ENCODE data around the gene PPP1R12B.
"Not testable (repeated sequence)": the region's sequence is repeated elsewhere in the genome, so short reads cannot be mapped to it uniquely, and the experiment has no call there.

Gene PPP1R12B

DNA sequence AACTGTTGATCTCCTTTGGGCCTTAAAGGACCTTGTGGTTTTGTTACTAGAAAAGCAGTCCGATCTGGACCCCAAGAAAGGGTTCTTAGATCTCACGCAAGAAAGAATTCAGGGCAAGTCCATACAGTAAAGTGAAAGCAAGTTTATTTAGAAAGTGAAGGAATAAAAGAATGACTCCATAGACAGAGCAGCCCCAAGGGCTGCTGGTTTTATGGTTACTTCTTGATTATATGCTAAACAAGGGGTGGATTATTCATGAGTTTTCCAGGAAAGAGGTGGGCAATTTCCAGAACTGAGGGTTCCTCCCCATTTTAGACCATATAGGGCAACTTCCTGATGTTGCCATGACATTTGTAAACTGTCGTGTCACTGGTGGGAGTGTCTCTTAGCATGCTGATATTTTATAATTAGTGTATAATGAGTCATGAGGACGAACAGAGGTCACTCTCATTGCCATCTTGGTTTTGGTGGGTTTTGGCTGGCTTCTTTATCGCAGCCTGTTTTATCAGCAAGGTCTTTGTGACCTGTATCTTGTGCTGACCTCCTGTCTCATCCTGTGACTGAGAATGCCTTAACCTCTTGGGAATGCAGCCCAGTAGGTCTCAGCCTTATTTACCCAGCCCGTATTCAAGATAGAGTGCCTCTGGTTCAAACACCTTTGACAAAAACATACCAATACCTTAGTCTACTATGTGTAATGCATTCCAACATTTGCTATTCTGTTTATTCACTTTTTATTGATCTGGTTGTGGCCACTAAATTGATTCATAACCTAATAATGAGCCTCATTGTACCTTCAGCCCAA lies 183.5 kb downstream of the PPP1R12B start:
- DNase-seq (ENCODE audit: low read depth in 2 of 2) = not testable (repeated sequence)

GRCh38 chr1:202539166-202539574 lies 190.7 kb downstream of the PPP1R12B start:
- peak; percentile 67 to 74 for DNase-seq (ENCODE audit: low read depth in 2 of 2)

DNA sequence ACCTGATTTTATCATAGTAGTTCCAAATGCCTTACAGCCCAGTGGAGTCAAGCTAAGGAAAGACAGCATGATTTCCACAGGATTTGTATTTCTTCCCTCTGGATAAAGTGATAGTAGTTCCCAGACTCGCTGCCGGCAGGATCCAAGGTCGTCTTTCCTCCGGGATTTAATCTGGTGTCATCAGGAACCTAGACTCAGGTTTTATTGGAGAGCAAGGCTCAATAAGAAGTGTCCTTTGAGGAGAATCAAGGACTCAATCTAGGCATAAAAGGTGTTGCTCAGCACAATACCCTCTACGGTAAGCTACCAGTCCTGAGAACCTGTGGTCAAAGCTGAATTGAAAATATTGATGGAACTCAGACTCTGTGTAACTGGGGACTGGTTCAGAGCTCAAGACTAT lies 191.1 kb downstream of the PPP1R12B start:
- not testable (repeated sequence) for DNase-seq (ENCODE audit: low read depth in 2 of 2)

- no peak for DNase-seq (ENCODE audit: low read depth in 2 of 2)
These were observed 191.5 kb downstream of the PPP1R12B start for GRCh38 chr1:202540014-202540413.

- DNase-seq (ENCODE audit: low read depth in 2 of 2) = no peak
These were observed 191.9 kb downstream of the PPP1R12B start for GRCh38 chr1:202540448-202540847.

GRCh38 chr1:202540858-202541257 lies 192.4 kb downstream of the PPP1R12B start:
- DNase-seq (ENCODE audit: low read depth in 2 of 2) = not testable (repeated sequence)

GRCh38 chr1:202542415-202542814 lies 193.9 kb downstream of the PPP1R12B start:
- DNase-seq (ENCODE audit: low read depth in 2 of 2) = not testable (repeated sequence)

- not testable (repeated sequence) for DNase-seq (ENCODE audit: low read depth in 2 of 2)
These were observed 195.0 kb downstream of the PPP1R12B start for GRCh38 chr1:202543537-202543936.

GRCh38 chr1:202544766-202545449 lies 196.4 kb downstream of the PPP1R12B start:
- DNase-seq (ENCODE audit: low read depth in 2 of 2) = not testable (repeated sequence)

GRCh38 chr1:202545647-202546303 lies 197.3 kb downstream of the PPP1R12B start:
- not testable (repeated sequence) for DNase-seq (ENCODE audit: low read depth in 2 of 2)

DNA sequence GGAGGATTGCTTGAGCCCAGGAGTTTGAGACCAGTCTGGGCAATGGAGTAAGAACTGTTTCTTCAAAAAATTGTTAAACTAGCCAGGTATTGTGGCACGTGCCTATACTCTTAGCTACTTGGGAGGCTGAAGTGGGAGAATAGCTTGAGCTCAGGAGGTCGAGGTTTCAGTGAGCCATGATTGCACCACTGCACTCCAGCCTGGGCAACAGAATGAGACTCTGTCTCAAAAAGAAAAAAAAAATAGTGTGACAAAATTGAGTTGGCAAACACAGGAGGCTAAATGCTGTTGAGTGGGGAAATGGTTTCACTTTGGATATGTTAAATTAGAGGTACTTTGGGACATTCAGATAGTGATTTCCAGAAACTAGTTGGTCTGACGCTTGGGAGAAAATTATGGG lies 197.9 kb downstream of the PPP1R12B start:
- DNase-seq (ENCODE audit: low read depth in 2 of 2) = not testable (repeated sequence)

DNA sequence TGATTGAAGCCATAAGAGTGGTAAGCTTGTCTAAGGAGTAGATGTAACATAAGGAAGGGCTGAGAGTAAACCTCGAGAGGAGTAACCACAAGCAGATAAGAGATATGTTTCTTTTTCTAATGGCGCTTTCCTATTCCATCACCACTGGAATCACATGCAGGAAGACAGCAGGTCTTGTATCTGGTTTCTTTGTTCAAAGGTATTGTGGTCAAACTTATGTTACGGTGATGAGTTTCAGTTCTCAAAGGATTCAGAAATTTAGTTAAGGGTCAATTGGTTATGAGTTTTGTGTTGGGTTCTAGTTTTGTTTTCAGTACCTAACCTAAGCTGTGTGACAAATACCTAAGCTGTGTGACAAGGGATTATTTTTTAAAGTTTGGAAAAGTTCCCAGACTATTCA lies 198.3 kb downstream of the PPP1R12B start:
- not testable (repeated sequence) for DNase-seq (ENCODE audit: low read depth in 2 of 2)

DNA sequence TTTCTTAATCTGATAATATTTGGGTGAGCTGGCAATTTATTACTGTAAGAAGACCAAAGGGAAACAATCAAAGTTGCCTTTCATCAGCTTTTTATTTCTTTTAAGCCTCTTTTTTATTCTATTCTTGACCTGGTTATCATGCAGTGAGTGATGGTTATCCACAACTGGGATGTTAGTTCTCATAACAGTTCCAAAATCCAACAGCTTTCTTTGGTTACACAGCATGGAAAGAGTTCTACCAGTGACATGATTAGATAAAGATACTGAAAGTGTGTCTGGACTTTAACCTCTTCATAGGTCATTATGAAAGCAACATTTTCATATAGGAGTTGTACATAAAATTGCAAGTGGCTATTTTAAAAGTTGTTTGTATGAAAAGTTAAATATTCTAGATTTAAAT lies 198.7 kb downstream of the PPP1R12B start:
- no peak for DNase-seq (ENCODE audit: low read depth in 2 of 2)

- not testable (repeated sequence) for DNase-seq (ENCODE audit: low read depth in 2 of 2)
These were observed 201.6 kb downstream of the PPP1R12B start for GRCh38 chr1:202550088-202550487.

- DNase-seq (ENCODE audit: low read depth in 2 of 2) = peak in 1 of 2 experiments; percentile 21
These were observed 203.2 kb downstream of the PPP1R12B start for GRCh38 chr1:202551683-202552082.

- not testable (repeated sequence) for DNase-seq (ENCODE audit: low read depth in 2 of 2)
These were observed 204.1 kb downstream of the PPP1R12B start for GRCh38 chr1:202552615-202553014.

DNA sequence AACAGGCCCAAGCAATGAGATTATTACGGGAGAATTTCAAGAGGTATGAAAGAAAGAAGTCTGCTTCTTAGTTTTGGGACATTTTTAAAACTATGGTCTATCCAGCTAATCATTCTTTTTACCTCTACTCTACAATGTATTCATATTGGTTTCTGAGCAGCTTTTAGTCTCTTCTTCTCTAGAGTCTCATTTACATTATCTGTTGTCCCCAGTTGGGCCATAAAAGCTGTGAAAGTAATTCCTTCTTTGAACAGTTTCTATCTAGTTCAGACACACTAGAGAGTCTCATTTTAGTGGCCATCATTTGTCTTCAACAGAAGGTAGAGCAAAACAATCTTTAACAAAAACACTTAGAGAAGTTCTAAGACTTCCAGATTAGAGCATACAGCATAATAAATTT lies 204.6 kb downstream of the PPP1R12B start:
- DNase-seq (ENCODE audit: low read depth in 2 of 2) = not testable (repeated sequence)

GRCh38 chr1:202553560-202554038 lies 205.1 kb downstream of the PPP1R12B start:
- DNase-seq (ENCODE audit: low read depth in 2 of 2) = no peak

DNA sequence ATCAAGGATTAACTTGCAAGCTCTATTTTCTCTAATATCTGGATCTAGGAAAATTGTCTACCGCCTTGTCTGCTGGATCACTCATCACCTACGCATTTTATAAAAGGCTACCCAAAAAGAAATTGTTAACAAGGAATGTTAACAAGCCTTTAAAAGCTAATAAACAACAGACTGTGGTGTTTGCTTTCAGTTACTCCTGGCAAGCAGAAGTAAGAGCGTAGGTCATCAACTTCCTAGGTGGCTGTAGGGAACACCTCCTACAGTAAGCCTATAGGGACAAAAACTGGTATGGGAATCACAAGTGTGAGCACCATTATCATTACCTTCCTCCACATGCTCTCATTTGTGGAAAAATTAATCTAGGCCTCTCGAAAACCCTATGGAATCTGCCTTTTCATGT lies 206.1 kb downstream of the PPP1R12B start:
- DNase-seq (ENCODE audit: low read depth in 2 of 2) = not testable (repeated sequence)

- not testable (repeated sequence) for DNase-seq (ENCODE audit: low read depth in 2 of 2)
These were observed 207.5 kb downstream of the PPP1R12B start for GRCh38 chr1:202556037-202556436.

DNA sequence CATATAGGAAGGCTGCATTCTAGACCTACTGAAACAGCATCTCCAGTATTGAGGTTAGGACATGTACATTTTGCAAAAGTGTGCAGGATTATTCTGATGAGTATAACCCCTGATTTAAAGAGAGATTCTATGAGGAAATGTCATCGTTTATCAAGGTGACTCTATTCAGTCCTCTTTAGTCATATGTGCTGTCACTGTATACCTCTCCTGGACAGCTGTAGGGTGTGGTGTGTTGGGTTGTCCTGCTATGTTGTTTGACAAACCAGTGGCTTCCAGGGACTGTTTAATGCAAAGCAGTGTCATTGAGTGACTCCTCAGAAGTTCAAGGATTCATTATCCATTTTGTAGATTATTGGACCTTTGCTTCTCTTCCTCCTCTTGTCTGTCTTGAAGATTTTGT lies 209.2 kb downstream of the PPP1R12B start:
- DNase-seq (ENCODE audit: low read depth in 2 of 2) = not testable (repeated sequence)

- DNase-seq (ENCODE audit: low read depth in 2 of 2) = no peak
These were observed 212.7 kb downstream of the PPP1R12B start for GRCh38 chr1:202561240-202561639.
